ENCODE results near the gene EBPL.

EBPL gene

DNA sequence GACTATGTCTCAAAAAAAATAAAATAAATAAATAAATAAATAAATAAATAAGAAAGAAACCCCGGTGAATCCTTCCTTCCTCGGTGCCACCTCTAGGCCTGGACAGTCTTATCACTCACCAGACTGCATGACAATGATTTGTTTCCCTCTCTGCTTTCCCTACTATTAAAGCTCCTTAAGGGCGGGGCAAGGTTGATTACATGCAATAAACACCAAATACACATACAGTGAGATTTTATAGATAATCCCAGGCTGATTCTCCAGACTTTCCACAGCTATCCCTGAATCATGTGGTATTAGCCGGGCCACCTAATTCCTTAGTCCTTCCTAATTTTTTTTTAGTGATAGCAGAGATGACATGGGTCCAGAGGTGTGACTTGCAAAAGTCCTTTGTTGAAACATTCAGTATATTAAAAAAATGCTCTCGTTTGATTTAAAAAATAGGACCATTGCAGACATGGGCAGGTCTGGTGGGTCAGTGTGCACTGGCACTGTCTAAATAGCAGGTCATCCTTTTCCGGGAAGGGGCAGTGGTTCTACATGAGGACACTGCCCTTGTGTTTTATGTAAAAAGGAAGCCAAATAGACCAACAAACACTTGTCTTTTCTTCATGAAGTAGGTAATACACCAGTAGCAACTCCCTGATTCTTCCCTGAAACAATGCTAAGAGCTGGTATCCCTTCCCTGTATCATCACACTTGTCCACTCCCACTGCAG, 14.5 kb downstream of the EBPL start:
- no peak for DNase-seq (ENCODE audit: low read depth)
- TF ChIP-seq, protein P1, sequence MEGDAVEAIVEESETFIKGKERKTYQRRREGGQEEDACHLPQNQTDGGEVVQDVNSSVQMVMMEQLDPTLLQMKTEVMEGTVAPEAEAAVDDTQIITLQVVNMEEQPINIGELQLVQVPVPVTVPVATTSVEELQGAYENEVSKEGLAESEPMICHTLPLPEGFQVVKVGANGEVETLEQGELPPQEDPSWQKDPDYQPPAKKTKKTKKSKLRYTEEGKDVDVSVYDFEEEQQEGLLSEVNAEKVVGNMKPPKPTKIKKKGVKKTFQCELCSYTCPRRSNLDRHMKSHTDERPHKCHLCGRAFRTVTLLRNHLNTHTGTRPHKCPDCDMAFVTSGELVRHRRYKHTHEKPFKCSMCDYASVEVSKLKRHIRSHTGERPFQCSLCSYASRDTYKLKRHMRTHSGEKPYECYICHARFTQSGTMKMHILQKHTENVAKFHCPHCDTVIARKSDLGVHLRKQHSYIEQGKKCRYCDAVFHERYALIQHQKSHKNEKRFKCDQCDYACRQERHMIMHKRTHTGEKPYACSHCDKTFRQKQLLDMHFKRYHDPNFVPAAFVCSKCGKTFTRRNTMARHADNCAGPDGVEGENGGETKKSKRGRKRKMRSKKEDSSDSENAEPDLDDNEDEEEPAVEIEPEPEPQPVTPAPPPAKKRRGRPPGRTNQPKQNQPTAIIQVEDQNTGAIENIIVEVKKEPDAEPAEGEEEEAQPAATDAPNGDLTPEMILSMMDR (conservative IDR thresholded peaks at IDR 0.05; ENCODE audit: control insufficient read depth, insufficient read depth, low read depth, low read length) = no peak

GRCh38 chr13:49670828-49671227, 20.5 kb downstream of the EBPL start:
- no peak for DNase-seq (ENCODE audit: low read depth)
- no peak overlapping the region for H3K4me3 ChIP-seq (ENCODE audit: control insufficient read depth, low read depth, low read length)
- TF ChIP-seq, protein P1 (conservative IDR thresholded peaks at IDR 0.05; ENCODE audit: control insufficient read depth, insufficient read depth, low read depth, low read length) = no peak

More for the DNA sequence above, 14.5 kb downstream of the EBPL start:
- H3K4me3 ChIP-seq (ENCODE audit: control insufficient read depth, low read depth, low read length) = no peak overlapping the region

- H3K4me3 ChIP-seq (ENCODE audit: control insufficient read depth, low read depth, low read length) = no peak overlapping the region
- TF ChIP-seq, protein P1 (conservative IDR thresholded peaks at IDR 0.05; ENCODE audit: control insufficient read depth, insufficient read depth, low read depth, low read length) = peak; percentile 88
- DNase-seq (ENCODE audit: low read depth) = peak; percentile 76
Measured at GRCh38 chr13:49669735-49670309, 21.5 kb downstream of the EBPL start.

- no peak overlapping the region for H3K4me3 ChIP-seq (ENCODE audit: control insufficient read depth, low read depth, low read length)
- TF ChIP-seq, protein P1 (conservative IDR thresholded peaks at IDR 0.05; ENCODE audit: control insufficient read depth, insufficient read depth, low read depth, low read length) = no peak
- DNase-seq (ENCODE audit: low read depth) = peak; percentile 45
Measured at GRCh38 chr13:49667773-49668172, 23.5 kb downstream of the EBPL start.

- TF ChIP-seq, protein P1 (conservative IDR thresholded peaks at IDR 0.05; ENCODE audit: control insufficient read depth, insufficient read depth, low read depth, low read length) = no peak
- DNase-seq (ENCODE audit: low read depth) = no peak
- H3K4me3 ChIP-seq (ENCODE audit: control insufficient read depth, low read depth, low read length) = no peak overlapping the region
Measured at GRCh38 chr13:49664606-49665005, 26.7 kb downstream of the EBPL start.

- TF ChIP-seq, protein P1 (conservative IDR thresholded peaks at IDR 0.05; ENCODE audit: control insufficient read depth, insufficient read depth, low read depth, low read length) = no peak
Measured at GRCh38 chr13:49657241-49657641, 34.0 kb downstream of the EBPL start.

More at GRCh38 chr13:49657241-49657641, 34.0 kb downstream of the EBPL start:
- H3K4me3 ChIP-seq (ENCODE audit: control insufficient read depth, low read depth, low read length) = no peak overlapping the region
- DNase-seq (ENCODE audit: low read depth) = no peak

Measured in fibroblast of mammary gland (primary cell).